ENCODE data around the gene EFS.

The EFS gene

GRCh38 chr14:23320584-23321571 is 44.1 kb downstream of the EFS start, which contains the start of gene PABPN1 (continued):
- TF ChIP-seq, protein P1, sequence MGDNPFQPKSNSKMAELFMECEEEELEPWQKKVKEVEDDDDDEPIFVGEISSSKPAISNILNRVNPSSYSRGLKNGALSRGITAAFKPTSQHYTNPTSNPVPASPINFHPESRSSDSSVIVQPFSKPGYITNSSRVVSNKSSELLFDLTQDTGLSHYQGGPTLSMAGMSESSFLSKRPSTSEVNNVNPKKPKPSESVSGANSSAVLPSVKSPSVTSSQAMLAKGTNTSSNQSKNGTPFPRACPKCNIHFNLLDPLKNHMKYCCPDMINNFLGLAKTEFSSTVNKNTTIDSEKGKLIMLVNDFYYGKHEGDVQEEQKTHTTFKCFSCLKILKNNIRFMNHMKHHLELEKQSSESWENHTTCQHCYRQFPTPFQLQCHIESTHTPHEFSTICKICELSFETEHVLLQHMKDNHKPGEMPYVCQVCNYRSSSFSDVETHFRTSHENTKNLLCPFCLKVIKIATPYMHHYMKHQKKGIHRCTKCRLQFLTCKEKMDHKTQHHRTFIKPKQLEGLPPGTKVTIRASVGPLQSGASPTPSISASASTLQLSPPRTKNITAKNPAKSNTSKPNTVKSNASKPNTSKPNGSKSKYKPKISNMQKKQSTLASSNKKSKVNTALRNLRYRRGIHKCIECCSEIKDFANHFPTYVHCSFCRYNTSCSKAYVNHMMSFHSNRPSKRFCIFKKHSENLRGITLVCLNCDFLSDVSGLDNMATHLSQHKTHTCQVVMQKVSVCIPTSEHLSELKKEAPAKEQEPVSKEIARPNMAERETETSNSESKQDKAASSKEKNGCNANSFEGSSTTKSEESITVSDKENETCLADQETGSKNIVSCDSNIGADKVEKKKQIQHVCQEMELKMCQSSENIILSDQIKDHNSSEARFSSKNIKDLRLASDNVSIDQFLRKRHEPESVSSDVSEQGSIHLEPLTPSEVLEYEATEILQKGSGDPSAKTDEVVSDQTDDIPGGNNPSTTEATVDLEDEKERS (tag by site-specific recombination; IDR thresholded peaks at IDR 0.05) = no peak
- TF ChIP-seq ZNF610 (tag by site-specific recombination; IDR thresholded peaks at IDR 0.05; ENCODE audit: borderline replicate concordance) = peak; percentile 49; the same call in 1 of the 2 replicates
- TF ChIP-seq ZNF660 (tag by site-specific recombination; IDR thresholded peaks at IDR 0.05) = no peak
- 0 out of 2 replicates have a peak, but pooled peaks have one; percentile 33 for TF ChIP-seq BCL11B (tag by site-specific recombination; IDR thresholded peaks at IDR 0.05; ENCODE audit: low read depth)
- no peak for TF ChIP-seq ZNF157 (tag by site-specific recombination; IDR thresholded peaks at IDR 0.05)
- TF ChIP-seq ZNF580 (tag by site-specific recombination; IDR thresholded peaks at IDR 0.05) = peak; percentile 36; the same call in 1 of the 2 replicates
- no peak for TF ChIP-seq ZFP3 (tag by site-specific recombination; IDR thresholded peaks at IDR 0.05; ENCODE audit: low read depth)
- TF ChIP-seq ZNF335 (tag by site-specific recombination; conservative IDR thresholded peaks at IDR 0.05) = peak; percentile 45; the same call in 1 of the 2 replicates
- TF ChIP-seq ZNF114 (tag by site-specific recombination; IDR thresholded peaks at IDR 0.05) = no peak
- peak; percentile 52; the same call in 1 of the 2 replicates for TF ChIP-seq ZNF391 (tag by site-specific recombination; IDR thresholded peaks at IDR 0.05; ENCODE audit: borderline replicate concordance, low read depth)
- TF ChIP-seq YY2 (tag by site-specific recombination; IDR thresholded peaks at IDR 0.05) = peak; percentile 61
- peak; percentile 74 for TF ChIP-seq ZNF518A (tag by site-specific recombination; conservative IDR thresholded peaks at IDR 0.05; ENCODE audit: low read depth)
- TF ChIP-seq ZNF398 (tag by site-specific recombination; IDR thresholded peaks at IDR 0.05) = peak; percentile 51; the same call in 1 of the 2 replicates
- TF ChIP-seq ZNF341 (tag by site-specific recombination; IDR thresholded peaks at IDR 0.05; ENCODE audit: low read depth) = peak; percentile 39
- TF ChIP-seq ZNF549 (tag by site-specific recombination; IDR thresholded peaks at IDR 0.05) = no peak
- TF ChIP-seq ZNF211 (tag by site-specific recombination; IDR thresholded peaks at IDR 0.05; ENCODE audit: low read depth) = no peak
- TF ChIP-seq ZSCAN16 (tag by site-specific recombination; IDR thresholded peaks at IDR 0.05) = no peak
- peak; percentile 63 for TF ChIP-seq ZNF692 (tag by site-specific recombination; IDR thresholded peaks at IDR 0.05)
- TF ChIP-seq ZNF366 (tag by site-specific recombination; conservative IDR thresholded peaks at IDR 0.05) = peak; percentile 42
- no peak for TF ChIP-seq ZNF654 (tag by site-specific recombination; IDR thresholded peaks at IDR 0.05; ENCODE audit: low read depth)
- no peak for TF ChIP-seq ZNF623 (tag by site-specific recombination; IDR thresholded peaks at IDR 0.05)
- TF ChIP-seq ZNF548 (tag by site-specific recombination; IDR thresholded peaks at IDR 0.05) = no peak; the same call in 1 of the 2 replicates
- TF ChIP-seq ZNF18 (tag by site-specific recombination; IDR thresholded peaks at IDR 0.05) = no peak
